Kidney (tissue), 14 donors: Measurements from ENCODE around the gene SLC25A41. TPM values are rescaled to one million over a fixed set of nuclear protein-coding genes. Genes with fewer than 3 reads are reported as not detected.

ENCODE experiments used
- DNase-seq, 5 donors: peaks; one replicate each; pipeline ENCODE4 v3.0.0-alpha.2; 2013 to 2020
- FAIRE-seq: peaks from 2 replicates; lab custom pipeline; 2012; peaks lifted over from hg19 to GRCh38; lab: Jason Lieb, UNC
- H3K27ac ChIP-seq, 2 donors: one replicate each; pipeline ENCODE4 v1.7.0; 2013; ENCODE audit warnings: low read depth in 2 of 2, low read length in 2 of 2, inconsistent platforms in 1 of 2
- H3K27me3 ChIP-seq: one replicate; pipeline ENCODE4 v1.7.1; 2013; ENCODE audit warnings: low read length, inconsistent platforms; ENCODE audit not compliant: control insufficient read depth, insufficient read depth
- H3K36me3 ChIP-seq, 3 donors: one replicate each; pipeline versions ENCODE4 v1.7.0 to v1.7.1; 2013; ENCODE audit warnings: low read length in 3 of 3, control low read depth in 1 of 3, inconsistent platforms in 1 of 3; ENCODE audit not compliant: insufficient read depth in 3 of 3, control insufficient read depth in 2 of 3
- H3K4me1 ChIP-seq, 3 donors: one replicate each; pipeline versions ENCODE4 v1.7.0 to v1.7.1; 2013; ENCODE audit warnings: low read length in 3 of 3, inconsistent platforms in 1 of 3, low read depth in 1 of 3; ENCODE audit not compliant: control insufficient read depth in 2 of 3, insufficient read depth in 2 of 3
- H3K4me3 ChIP-seq, 3 donors: one replicate each; pipeline versions ENCODE4 v1.7.0 to v1.8.1; 2013; ENCODE audit warnings: low read length in 3 of 3, control low read depth in 1 of 3, inconsistent platforms in 1 of 3
- H3K9ac ChIP-seq, 3 donors: one replicate each; pipeline versions ENCODE4 v1.7.0 to v1.7.1; 2013; ENCODE audit warnings: low read length in 3 of 3, control low read depth in 1 of 3, inconsistent platforms in 1 of 3
- H3K9me3 ChIP-seq, 3 donors: one replicate each; pipeline versions ENCODE4 v1.7.0 to v1.7.1; 2013; ENCODE audit warnings: low read length in 3 of 3, control low read depth in 1 of 3, inconsistent platforms in 1 of 3; ENCODE audit not compliant: control insufficient read depth in 2 of 3, insufficient read depth in 1 of 3
- intact Hi-C: fragments of 100-400 bp; cut with DNase I; formaldehyde crosslinking; loops from one replicate; pipeline ENCODE4 v1.11.1; 2022
- polyA plus RNA-seq: library from polyadenylated mRNA; stranded (reverse); fragments of 350-450 nt; fragmentation: Illumina TruSeq; extraction: RNeasy Lipid Tissue Mini Kit (QIAGEN cat#74804); gene quantifications from one replicate; pipeline ENCODE4 v1.2.3, GENCODE V29; 2014; ENCODE audit warnings: low read depth, low replicate concordance; ENCODE audit not compliant: insufficient read depth
- total RNA-seq: library from RNA; stranded (reverse); fragmentation: NEBNext Ultra II Directional; extraction: Animal tissue kit (Norgen Biotek cat#: 25700); gene quantifications from one replicate; pipeline ENCODE4 v1.2.1, GENCODE V29; 2021
- TF ChIP-seq, protein P1 (sequence below): IDR thresholded peaks from 3 replicates; pipeline ENCODE4 v1.5.1; 2012; ENCODE audit warnings: mild to moderate bottlenecking, moderate library complexity, borderline replicate concordance; ENCODE audit not compliant: insufficient read depth; ENCODE audit errors: extremely low read depth
- donor health status: control.
- donor health status: control.
- donor health status: control.
- donor health status: control.
- donor health status: control.
- donor health status: DM: yes; HTN: yes; CAD: no.
- donor health status: Normal renal cell carcinoma (clear cell type).

Gene SLC25A41
- total and polyA plus RNA-seq, 2 donors from 2014 or later, result 0.28 to 0.69 TPM

DNA sequence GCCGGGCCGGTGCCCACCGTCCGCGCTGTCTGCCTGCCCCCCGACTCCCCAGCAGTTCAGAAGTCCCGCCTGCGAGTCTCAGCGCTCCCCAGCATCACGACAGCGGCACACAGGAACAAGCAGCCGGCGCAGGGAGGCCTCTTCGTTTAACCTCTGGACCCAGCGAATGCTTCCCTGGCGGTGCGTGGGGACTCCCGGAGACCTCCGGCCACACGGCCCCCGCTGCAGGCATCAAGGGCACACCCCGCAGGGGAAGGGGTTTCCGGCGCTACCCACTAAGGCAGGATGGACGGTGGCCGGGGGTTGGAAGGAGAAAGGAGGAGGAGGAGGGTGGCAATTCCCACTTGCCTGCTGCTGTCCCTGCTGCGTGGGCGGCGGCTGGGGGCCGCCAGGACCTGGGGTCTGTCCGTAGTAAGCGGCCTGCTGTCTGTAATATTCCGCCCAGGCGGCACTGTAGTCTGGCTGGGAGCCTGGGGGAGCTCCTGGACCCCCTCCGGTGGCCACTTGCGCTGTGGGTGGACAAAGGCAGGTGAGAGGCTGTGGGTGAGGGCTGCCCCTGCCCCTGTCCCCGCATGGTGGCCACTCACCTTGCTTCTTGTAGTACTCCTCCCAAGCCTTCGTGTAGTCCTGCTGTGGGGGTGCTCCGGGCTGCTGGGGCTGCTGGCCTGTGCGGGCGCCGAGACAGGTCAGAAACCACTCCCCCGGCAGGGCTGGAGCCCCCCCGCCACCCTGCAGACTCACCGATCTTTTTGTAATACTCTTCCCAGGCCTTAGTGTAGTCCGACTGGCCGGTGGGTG is 18.6 kb downstream of the SLC25A41 start:
- TF ChIP-seq, protein P1, sequence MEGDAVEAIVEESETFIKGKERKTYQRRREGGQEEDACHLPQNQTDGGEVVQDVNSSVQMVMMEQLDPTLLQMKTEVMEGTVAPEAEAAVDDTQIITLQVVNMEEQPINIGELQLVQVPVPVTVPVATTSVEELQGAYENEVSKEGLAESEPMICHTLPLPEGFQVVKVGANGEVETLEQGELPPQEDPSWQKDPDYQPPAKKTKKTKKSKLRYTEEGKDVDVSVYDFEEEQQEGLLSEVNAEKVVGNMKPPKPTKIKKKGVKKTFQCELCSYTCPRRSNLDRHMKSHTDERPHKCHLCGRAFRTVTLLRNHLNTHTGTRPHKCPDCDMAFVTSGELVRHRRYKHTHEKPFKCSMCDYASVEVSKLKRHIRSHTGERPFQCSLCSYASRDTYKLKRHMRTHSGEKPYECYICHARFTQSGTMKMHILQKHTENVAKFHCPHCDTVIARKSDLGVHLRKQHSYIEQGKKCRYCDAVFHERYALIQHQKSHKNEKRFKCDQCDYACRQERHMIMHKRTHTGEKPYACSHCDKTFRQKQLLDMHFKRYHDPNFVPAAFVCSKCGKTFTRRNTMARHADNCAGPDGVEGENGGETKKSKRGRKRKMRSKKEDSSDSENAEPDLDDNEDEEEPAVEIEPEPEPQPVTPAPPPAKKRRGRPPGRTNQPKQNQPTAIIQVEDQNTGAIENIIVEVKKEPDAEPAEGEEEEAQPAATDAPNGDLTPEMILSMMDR, result no peak

DNA sequence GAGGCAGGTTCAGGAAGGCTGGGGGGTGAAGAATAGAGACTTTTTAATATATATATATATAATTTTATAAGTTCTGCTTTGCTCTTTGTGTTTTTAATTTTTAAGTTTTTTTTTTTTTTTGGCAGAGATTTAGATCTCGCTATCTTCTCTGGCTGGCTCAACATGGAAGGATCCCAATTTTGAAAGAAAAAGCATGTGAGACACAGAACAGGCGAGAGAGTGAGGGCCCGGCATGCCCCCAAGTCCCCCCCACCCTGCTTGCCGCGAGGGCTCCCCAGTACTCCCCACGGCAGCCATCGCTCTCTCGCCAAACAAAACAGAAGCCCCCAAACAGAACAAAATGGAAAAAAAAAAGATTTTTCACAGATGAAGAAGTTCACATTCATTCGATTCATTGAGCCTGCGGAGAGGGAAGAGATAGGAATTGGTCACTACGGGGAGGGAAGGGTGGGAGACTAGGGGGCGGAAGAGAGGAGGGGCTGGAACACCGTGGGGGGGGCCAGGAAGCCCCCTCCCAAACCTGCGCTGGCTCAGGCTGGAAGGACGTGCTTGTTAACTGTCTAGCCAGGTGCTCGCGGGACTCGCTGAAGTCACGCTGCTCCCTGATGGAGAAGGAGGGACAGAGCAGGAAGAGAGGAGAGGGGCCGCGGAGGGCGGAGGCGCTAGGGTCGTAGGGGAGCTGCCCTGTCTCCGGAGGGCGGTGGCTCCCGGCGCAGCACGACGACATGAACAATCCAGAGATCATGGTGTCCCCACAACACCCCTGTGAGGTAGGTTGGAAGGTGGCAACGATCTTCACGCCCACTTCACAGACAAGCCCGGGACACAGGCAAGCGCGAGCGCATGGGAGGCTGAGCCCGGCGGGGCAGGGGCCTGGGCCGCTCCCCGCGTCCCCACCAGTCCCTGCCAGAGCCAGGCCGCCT is 19.6 kb downstream of the SLC25A41 start:
- Histone ChIP-seq H3K36me3 (peaks cover 2 to 36% (median 14%) of the 10 kb centered on the region in 3 donors), H3K9ac (no peak overlapping the region), H3K4me1 (peaks cover 0 to 6% (median 0%) of the 10 kb centered on the region in 3 donors), H3K4me3 (no peak overlapping the region), H3K9me3 (no peaks in the 10 kb centered on the region), H3K27me3 (no peaks in the 10 kb centered on the region), H3K27ac (no peak overlapping the region)
- intact Hi-C loops, result no loop called here
- FAIRE-seq (no peak), DNase-seq (peak in 1 of 5 donors; percentile 39)
- TF ChIP-seq, protein P1, result no peak

More for the DNA sequence above, 18.6 kb downstream of the SLC25A41 start:
- FAIRE-seq (no peak), DNase-seq (no peak)
- peaks cover 0 to 6% (median 0%) of the 10 kb centered on the region in 3 donors for H3K4me1 ChIP-seq
- no peaks in the 10 kb centered on the region for H3K27me3 ChIP-seq
- H3K4me3 ChIP-seq, result no peak overlapping the region
- no peak overlapping the region for H3K9ac ChIP-seq
- H3K9me3 ChIP-seq, result no peaks in the 10 kb centered on the region
- H3K27ac ChIP-seq, result no peak overlapping the region
- intact Hi-C loops, result no loop called here
- peaks cover 2 to 46% (median 20%) of the 10 kb centered on the region in 3 donors for H3K36me3 ChIP-seq

DNA sequence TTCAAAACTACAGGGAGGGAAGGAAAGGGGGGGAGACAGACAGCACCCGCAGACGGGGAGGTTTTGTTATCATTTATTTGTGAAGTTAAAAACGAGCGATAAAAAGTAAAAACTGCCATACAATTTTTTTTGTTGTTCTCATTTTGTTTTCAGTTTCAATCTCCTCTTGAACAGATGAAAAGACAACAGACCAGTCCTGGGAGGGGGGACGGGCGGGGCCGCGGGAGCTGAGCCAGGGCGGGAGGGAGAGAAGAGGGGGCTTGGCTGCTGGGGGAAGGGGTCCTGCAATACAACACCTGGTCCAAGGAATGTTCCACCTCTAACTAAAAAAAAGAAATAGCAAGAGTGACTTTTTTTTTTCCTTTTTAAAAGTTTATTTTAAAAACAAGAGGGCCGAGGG is 20.3 kb downstream of the SLC25A41 start:
- Histone ChIP-seq H3K27ac (no peak overlapping the region), H3K9me3 (no peaks in the 10 kb centered on the region), H3K4me1 (peaks cover 0 to 6% (median 0%) of the 10 kb centered on the region in 3 donors), H3K4me3 (no peak overlapping the region), H3K36me3 (peaks cover under 1 to 29% (median 10%) of the 10 kb centered on the region in 3 donors), H3K9ac (no peak overlapping the region), H3K27me3 (no peaks in the 10 kb centered on the region)
- DNase-seq (peak in 1 of 5 donors; percentile 39), FAIRE-seq (no peak)
- intact Hi-C loops, result no loop called here
- TF ChIP-seq, protein P1, result no peak
